Measurements from ENCODE around the gene ACSM3. TPM values are rescaled to one million over a fixed set of nuclear protein-coding genes. Genes with fewer than 3 reads are reported as not detected.

ACSM3 gene
- total RNA-seq, 4 donors from 2014 or later: 0.57 to 8.6 (median 3.8) TPM

DNA sequence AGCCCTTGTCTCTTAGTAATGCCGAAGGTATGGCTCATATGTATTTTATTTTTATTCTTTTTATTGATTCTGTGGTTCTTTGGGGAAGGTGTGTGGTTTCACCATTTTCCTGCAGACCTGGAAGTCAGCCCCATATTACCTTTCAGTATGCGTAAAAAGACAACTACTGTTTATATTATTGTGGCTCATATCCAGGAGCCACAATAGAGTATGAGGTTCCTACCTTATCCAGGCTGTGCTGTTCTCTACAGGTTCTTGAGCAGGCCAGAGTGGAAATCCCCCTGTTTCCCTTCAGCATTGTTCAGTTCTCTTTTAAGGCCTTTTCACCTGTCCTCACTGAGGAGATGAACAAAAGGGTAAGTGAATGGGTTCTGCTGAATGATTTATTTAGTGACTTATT, 75.7 kb downstream of the ACSM3 start:
- intact Hi-C loops (cut with DNase I): no loop called here
- no peaks in the 10 kb centered on the region for H3K9me3 ChIP-seq
- H3K4me3 ChIP-seq: no peak overlapping the region
- H3K36me3 ChIP-seq: peaks cover 0 to 49% (median 0%) of the 10 kb centered on the region in 3 donors
- DNase-seq: no peak
- no peak overlapping the region for H3K27ac ChIP-seq
- no peaks in the 10 kb centered on the region for H3K27me3 ChIP-seq
- H3K4me1 ChIP-seq: peaks cover 0 to 8% (median 0%) of the 10 kb centered on the region in 3 donors
- TF ChIP-seq, protein P1, sequence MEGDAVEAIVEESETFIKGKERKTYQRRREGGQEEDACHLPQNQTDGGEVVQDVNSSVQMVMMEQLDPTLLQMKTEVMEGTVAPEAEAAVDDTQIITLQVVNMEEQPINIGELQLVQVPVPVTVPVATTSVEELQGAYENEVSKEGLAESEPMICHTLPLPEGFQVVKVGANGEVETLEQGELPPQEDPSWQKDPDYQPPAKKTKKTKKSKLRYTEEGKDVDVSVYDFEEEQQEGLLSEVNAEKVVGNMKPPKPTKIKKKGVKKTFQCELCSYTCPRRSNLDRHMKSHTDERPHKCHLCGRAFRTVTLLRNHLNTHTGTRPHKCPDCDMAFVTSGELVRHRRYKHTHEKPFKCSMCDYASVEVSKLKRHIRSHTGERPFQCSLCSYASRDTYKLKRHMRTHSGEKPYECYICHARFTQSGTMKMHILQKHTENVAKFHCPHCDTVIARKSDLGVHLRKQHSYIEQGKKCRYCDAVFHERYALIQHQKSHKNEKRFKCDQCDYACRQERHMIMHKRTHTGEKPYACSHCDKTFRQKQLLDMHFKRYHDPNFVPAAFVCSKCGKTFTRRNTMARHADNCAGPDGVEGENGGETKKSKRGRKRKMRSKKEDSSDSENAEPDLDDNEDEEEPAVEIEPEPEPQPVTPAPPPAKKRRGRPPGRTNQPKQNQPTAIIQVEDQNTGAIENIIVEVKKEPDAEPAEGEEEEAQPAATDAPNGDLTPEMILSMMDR (IDR thresholded peaks at IDR 0.05): no peak
- TF ChIP-seq POLR2A (IDR thresholded peaks at IDR 0.05): no peak
- 83 to 85% methylated on average over 2 of the region's 2 CpGs for WGBS, 2 donors

DNA sequence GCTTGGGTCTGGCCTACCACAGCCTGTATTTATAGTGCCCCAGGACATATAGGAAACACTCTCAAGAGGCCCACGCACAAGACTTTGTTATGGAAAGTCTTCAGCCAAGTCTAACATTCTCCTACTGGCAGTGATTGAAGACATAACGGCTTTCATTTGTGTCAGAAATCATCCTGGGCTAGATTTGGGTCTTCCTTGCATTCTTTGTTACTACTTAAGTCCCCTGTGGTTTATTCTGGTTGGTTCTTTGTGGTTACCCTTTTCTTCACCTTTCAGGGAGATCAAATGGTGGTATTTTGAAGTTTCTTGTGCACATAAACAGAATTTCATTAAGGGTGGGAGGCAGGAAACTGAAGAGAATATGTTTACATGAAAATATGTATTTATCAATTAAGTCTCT, 80.2 kb downstream of the ACSM3 start:
- H3K4me3 ChIP-seq: no peak overlapping the region
- no peak for DNase-seq
- intact Hi-C loops (cut with DNase I): no loop called here
- peaks cover 0 to 14% (median 0%) of the 10 kb centered on the region in 3 donors for H3K4me1 ChIP-seq
- no peaks in the 10 kb centered on the region for H3K9me3 ChIP-seq
- H3K27ac ChIP-seq: peak overlapping the region in 1 of 4 donors; percentile 53
- TF ChIP-seq, protein P1 (IDR thresholded peaks at IDR 0.05): no peak
- TF ChIP-seq POLR2A (IDR thresholded peaks at IDR 0.05): no peak
- WGBS, 2 donors: 76 to 94% methylated on average over 2 of the region's 2 CpGs
- no peaks in the 10 kb centered on the region for H3K27me3 ChIP-seq
- peaks cover 0 to 34% (median 0%) of the 10 kb centered on the region in 3 donors for H3K36me3 ChIP-seq

DNA sequence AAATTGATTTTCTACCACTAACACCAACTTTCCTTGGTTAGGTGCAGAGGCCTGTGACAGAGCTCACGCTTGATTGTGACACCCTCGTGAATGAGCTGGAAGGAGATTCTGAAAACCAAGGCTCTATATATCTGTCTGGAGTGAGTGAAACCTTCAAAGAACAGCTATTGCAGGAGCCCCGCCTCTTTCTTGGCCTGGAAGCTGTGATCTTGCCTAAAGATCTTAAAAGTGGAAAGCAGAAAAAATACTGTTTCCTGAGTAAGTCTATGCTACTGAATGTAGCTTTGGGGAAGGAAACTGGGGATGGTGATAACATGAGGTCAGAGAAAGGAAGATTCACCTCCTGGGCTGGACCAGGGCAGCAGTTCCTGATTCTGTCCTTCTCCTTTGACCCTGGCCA, 80.8 kb downstream of the ACSM3 start:
- peaks cover 0 to 17% (median 0%) of the 10 kb centered on the region in 3 donors for H3K4me1 ChIP-seq
- no peak for DNase-seq
- no peaks in the 10 kb centered on the region for H3K9me3 ChIP-seq
- peaks cover 0 to 28% (median 0%) of the 10 kb centered on the region in 3 donors for H3K36me3 ChIP-seq
- no peak for TF ChIP-seq POLR2A (IDR thresholded peaks at IDR 0.05)
- TF ChIP-seq, protein P1 (IDR thresholded peaks at IDR 0.05): no peak
- intact Hi-C loops (cut with DNase I): no loop called here
- H3K4me3 ChIP-seq: no peak overlapping the region
- peak overlapping the region in 2 of 4 donors; percentile 38 to 53 for H3K27ac ChIP-seq
- no peaks in the 10 kb centered on the region for H3K27me3 ChIP-seq
- 26 to 48% methylated on average over 3 of the region's 3 CpGs for WGBS, 2 donors

DNA sequence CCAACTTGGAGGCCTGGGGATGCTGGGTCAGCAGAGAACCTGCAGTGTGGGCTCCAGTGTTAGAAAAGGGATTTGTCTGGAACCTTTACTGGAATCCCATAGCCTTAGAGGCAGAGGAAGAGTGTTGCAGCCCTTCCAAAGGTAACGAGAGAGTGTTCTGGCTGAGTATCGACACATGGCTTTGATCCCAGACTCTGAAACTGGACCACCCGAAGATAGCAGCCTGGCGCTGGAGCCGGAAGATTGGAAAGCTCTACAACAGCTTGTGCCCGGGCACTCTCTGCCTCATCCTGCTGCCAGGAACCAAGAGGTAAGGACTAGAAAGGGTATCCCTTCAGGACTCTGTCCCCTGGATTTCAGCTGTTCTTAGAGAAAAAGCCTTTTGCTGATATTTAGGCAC, 82.2 kb downstream of the ACSM3 start:
- no peak overlapping the region for H3K27ac ChIP-seq
- no peak for DNase-seq
- H3K27me3 ChIP-seq: no peaks in the 10 kb centered on the region
- no peak for TF ChIP-seq POLR2A (IDR thresholded peaks at IDR 0.05)
- peaks cover 5 to 31% (median 12%) of the 10 kb centered on the region in 3 donors for H3K4me1 ChIP-seq
- no peaks in the 10 kb centered on the region for H3K9me3 ChIP-seq
- H3K36me3 ChIP-seq: peaks cover 0 to 17% (median 0%) of the 10 kb centered on the region in 3 donors
- intact Hi-C loops (cut with DNase I): loop anchor here (5.0 kb wide), 1 partner anchor 236 kb away; no protein-coding TSS in a partner anchor
- WGBS, 2 donors: 63 to 89% methylated on average over 5 to 6 of the region's 6 CpGs
- H3K4me3 ChIP-seq: no peak overlapping the region

DNA sequence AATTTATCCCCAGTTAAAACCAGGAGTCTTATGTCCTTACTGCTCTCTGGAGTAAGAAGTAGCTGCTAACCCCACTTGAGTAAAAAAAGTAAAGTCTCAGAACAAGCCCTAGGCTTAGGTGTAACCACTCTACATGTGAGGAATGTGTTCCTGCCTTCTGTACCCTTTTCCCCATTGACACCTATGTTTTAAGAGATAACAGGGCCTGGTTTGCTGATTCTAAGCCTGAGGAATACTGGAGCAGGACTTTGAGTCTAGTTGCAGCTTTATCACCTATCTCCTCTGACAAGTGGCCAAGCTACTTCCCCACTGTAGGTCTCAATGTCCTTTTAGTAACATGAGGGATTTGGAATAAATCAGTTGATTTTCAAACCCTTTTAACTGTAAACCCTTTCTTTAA, 82.7 kb downstream of the ACSM3 start:
- H3K4me3 ChIP-seq: no peak overlapping the region
- H3K27ac ChIP-seq: no peak overlapping the region
- no peaks in the 10 kb centered on the region for H3K9me3 ChIP-seq
- TF ChIP-seq, protein P1 (IDR thresholded peaks at IDR 0.05): no peak
- TF ChIP-seq POLR2A (IDR thresholded peaks at IDR 0.05): no peak
- no peaks in the 10 kb centered on the region for H3K27me3 ChIP-seq
- intact Hi-C loops (cut with DNase I): loop anchor here (5.0 kb wide), 1 partner anchor 236 kb away; no protein-coding TSS in a partner anchor
- no peak for DNase-seq
- peaks cover 0 to 17% (median 0%) of the 10 kb centered on the region in 3 donors for H3K36me3 ChIP-seq
- H3K4me1 ChIP-seq: peaks cover 11 to 37% (median 17%) of the 10 kb centered on the region in 3 donors

Small RNA genes within 50 kb of the gene (small RNA-seq; reads per million reads assigned to genes)
- gene RF00618 (0 reads per million in 4 donors), gene RNU6-944P (0 reads per million in 4 donors)

Other genes with a start within 250 kb of the ACSM3 start
- not detected for gene ACSM2B, start 187.6 kb upstream of the ACSM3 start, total RNA-seq
- gene ACSM1, start 66.3 kb upstream of the ACSM3 start, total RNA-seq: 1 to 10 TPM in 1 of 4 donors, under 1 TPM in 2, not detected in 1; 0.13 to 1.3 (median 0.76) TPM
- gene THUMPD1, start 22.2 kb upstream of the ACSM3 start, total RNA-seq: 10 to 100 TPM; 26.5 to 58.0 (median 44.1) TPM
- 10 to 100 TPM; 12.5 to 20.0 (median 19.0) TPM for gene ERI2, start 42.5 kb downstream of the ACSM3 start, total RNA-seq
- gene REXO5, start 42.5 kb downstream of the ACSM3 start, total RNA-seq: 1 to 10 TPM in 3 of 4 donors, under 1 TPM in 1; 0.49 to 3.2 (median 2.7) TPM
- gene DCUN1D3, start 136.3 kb downstream of the ACSM3 start, total RNA-seq: 10 to 100 TPM; 14.5 to 37.2 (median 19.4) TPM
- gene LYRM1, start 136.8 kb downstream of the ACSM3 start, total RNA-seq: 10 to 100 TPM; 21.9 to 37.9 (median 34.3) TPM

Data from esophagus squamous epithelium (tissue), 5 donors.